WTC11 (cell line): ENCODE measurements around the gene B3GNT4. TPM values are rescaled to one million over a fixed set of nuclear protein-coding genes. Genes with fewer than 3 reads are reported as not detected.

Experiments
- ATAC-seq: fragments of 200-7000 bp; cut with Tn5 transposase; 2 replicates; pipeline ENCODE4 v1.10.0; 2021; ENCODE audit warnings: mild to moderate bottlenecking, moderate library complexity
- CTCF ChIA-PET: fragments of 300-600 bp; sonication (Branson Sonifier 250); formaldehyde crosslinking; loops from one replicate; lab custom pipeline; 2021; ENCODE audit warnings: antibody characterized with exemption; lab: Charles Lee
- POLR2A ChIA-PET: fragments of 350-600 bp; sonication (Branson Sonifier 250); formaldehyde crosslinking; loops from one replicate; lab custom pipeline; 2021; ENCODE audit warnings: antibody characterized with exemption; lab: Charles Lee
- DNase-seq: peaks from one replicate; pipeline ENCODE4 v3.0.0; 2021; ENCODE audit warnings: low spot score
- H3K27ac Mint-ChIP-seq: 2 replicates; pipeline ENCODE4 v1.8.0; 2021; ENCODE audit warnings: mixed read lengths
- H3K27me3 Mint-ChIP-seq: 2 replicates; pipeline ENCODE4 v1.8.0; 2021; ENCODE audit warnings: low read depth, mild to moderate bottlenecking, moderate library complexity, mixed read lengths
- H3K36me3 Mint-ChIP-seq: 2 replicates; pipeline ENCODE4 v1.8.0; 2021; ENCODE audit warnings: mixed read lengths
- H3K4me1 Mint-ChIP-seq: 2 replicates; pipeline ENCODE4 v1.8.0; 2022; ENCODE audit warnings: mixed read lengths
- H3K4me3 Mint-ChIP-seq: 2 replicates; pipeline ENCODE4 v1.8.0; 2021; ENCODE audit warnings: mild to moderate bottlenecking, moderate library complexity, mixed read lengths
- H3K9me3 Mint-ChIP-seq: 2 replicates; pipeline ENCODE4 v1.8.0; 2021; ENCODE audit warnings: mixed read lengths
- ATF1 ChIP-seq: sonication (generic); formaldehyde crosslinking; IDR thresholded peaks from 2 replicates; pipeline ENCODE4 v1.8.1; 2023; ENCODE audit warnings: mild to moderate bottlenecking, moderate library complexity, missing genetic modification reagents
- CREB1 ChIP-seq: sonication (generic); formaldehyde crosslinking; IDR thresholded peaks from 2 replicates; pipeline ENCODE4 v1.8.0; 2023; ENCODE audit warnings: mild to moderate bottlenecking, missing genetic modification reagents
- FOXJ3 ChIP-seq: sonication (generic); formaldehyde crosslinking; IDR thresholded peaks from 2 replicates; pipeline ENCODE4 v1.9.0; 2021; ENCODE audit warnings: missing genetic modification reagents, mild to moderate bottlenecking, borderline replicate concordance
- GRHL2 ChIP-seq: fragments of 250-450 bp; sonication (Bioruptor Pico); IDR thresholded peaks from 2 replicates; pipeline ENCODE4 v1.8.0; 2022; ENCODE audit warnings: mild to moderate bottlenecking, moderate library complexity; ENCODE audit not compliant: insufficient replicate concordance, severe bottlenecking
- GTF2I ChIP-seq: fragments of 250-450 bp; sonication (Bioruptor Pico); conservative IDR thresholded peaks from 2 replicates; pipeline ENCODE4 v1.4.0; 2021; ENCODE audit warnings: mild to moderate bottlenecking
- MXD4 ChIP-seq: fragments of 250-450 bp; sonication (Bioruptor Pico); IDR thresholded peaks from 2 replicates; pipeline ENCODE4 v1.8.0; 2021; ENCODE audit warnings: mild to moderate bottlenecking, moderate library complexity, borderline replicate concordance
- NFATC4 ChIP-seq: fragments of 250-450 bp; sonication (Bioruptor Pico); IDR thresholded peaks from 2 replicates; pipeline ENCODE4 v1.9.0; 2021; ENCODE audit warnings: mild to moderate bottlenecking
- NFYB ChIP-seq: sonication (generic); formaldehyde crosslinking; conservative IDR thresholded peaks from 2 replicates; pipeline ENCODE4 v1.8.0; 2022; ENCODE audit warnings: low read depth, missing genetic modification reagents
- NR2C2 ChIP-seq: sonication (generic); formaldehyde crosslinking; IDR thresholded peaks from 2 replicates; pipeline ENCODE4 v1.8.0; 2022; ENCODE audit warnings: mild to moderate bottlenecking, missing genetic modification reagents
- TCF7 ChIP-seq: sonication (generic); formaldehyde crosslinking; IDR thresholded peaks from 2 replicates; pipeline ENCODE4 v1.8.0; 2022; ENCODE audit warnings: mild to moderate bottlenecking, low read depth, missing genetic modification reagents, moderate library complexity
- USF2 ChIP-seq: sonication (generic); formaldehyde crosslinking; IDR thresholded peaks from 2 replicates; pipeline ENCODE4 v1.8.1; 2023; ENCODE audit warnings: mild to moderate bottlenecking, missing genetic modification reagents, moderate library complexity
- ZBTB21 ChIP-seq: sonication (generic); formaldehyde crosslinking; IDR thresholded peaks from 2 replicates; pipeline ENCODE4 v1.8.1; 2023; ENCODE audit warnings: mild to moderate bottlenecking, missing genetic modification reagents, borderline replicate concordance
- ZMAT4 ChIP-seq: fragments of 250-450 bp; sonication (Bioruptor Pico); IDR thresholded peaks from 2 replicates; pipeline ENCODE4 v1.9.0; 2021; ENCODE audit warnings: mild to moderate bottlenecking
- ZNF121 ChIP-seq: sonication (generic); formaldehyde crosslinking; IDR thresholded peaks from 2 replicates; pipeline ENCODE4 v1.8.0; 2023; ENCODE audit warnings: missing genetic modification reagents
- ZNF138 ChIP-seq: sonication (generic); formaldehyde crosslinking; conservative IDR thresholded peaks from 2 replicates; pipeline ENCODE4 v1.8.1; 2022; ENCODE audit warnings: mild to moderate bottlenecking, moderate library complexity, missing genetic modification reagents
- ZNF219 ChIP-seq: sonication (generic); formaldehyde crosslinking; IDR thresholded peaks from 2 replicates; pipeline ENCODE4 v1.8.0; 2023; ENCODE audit warnings: missing genetic modification reagents, mild to moderate bottlenecking, borderline replicate concordance
- ZNF532 ChIP-seq: fragments of 250-450 bp; sonication (Bioruptor Pico); IDR thresholded peaks from 2 replicates; pipeline ENCODE4 v1.9.0; 2021; ENCODE audit warnings: mild to moderate bottlenecking, borderline replicate concordance
- total RNA-seq: library from RNA; stranded (reverse); gene quantifications from 3 replicates; pipeline ENCODE4 v1.2.3, GENCODE V29; 2021
- TF ChIP-seq, protein P1 (sequence below): sonication (generic); formaldehyde crosslinking; IDR thresholded peaks from 2 replicates; pipeline ENCODE4 v1.8.1; 2022; ENCODE audit warnings: mild to moderate bottlenecking, moderate library complexity, missing genetic modification reagents
- TF ChIP-seq, protein P2 (sequence below): sonication (generic); formaldehyde crosslinking; IDR thresholded peaks from 2 replicates; pipeline ENCODE4 v1.8.1; 2023; ENCODE audit warnings: mild to moderate bottlenecking, moderate library complexity, missing genetic modification reagents

Gene B3GNT4
- total RNA-seq, 1 experiment from 2014 or later, result 2.0 TPM

DNA sequence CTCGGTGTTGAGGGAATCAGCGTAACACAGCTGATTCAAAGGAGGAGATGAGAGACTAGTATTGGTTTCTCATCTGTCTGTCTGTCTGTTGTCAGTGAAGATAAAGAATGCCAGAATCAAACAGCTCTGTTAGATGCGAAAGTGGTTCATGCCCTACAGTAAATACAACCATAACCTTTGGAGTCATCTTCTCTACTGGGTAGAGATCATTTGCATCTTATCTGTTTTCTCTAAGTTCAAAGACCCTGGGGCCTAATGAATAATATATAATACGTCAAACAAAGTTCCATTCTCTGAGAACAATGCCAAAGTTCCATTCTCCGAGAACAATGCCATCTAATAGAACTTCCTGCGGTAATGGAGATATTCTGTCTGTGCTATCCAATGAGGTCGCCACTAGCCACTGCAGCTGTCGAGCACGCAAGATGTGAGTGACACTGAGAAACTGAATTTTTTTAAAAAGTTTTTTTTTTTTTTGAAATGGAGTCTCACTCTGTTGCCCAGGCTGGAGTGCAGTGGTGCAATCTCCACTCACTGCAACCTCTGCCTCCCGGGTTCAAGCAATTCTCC, 36.1 kb upstream of the B3GNT4 start (continued):
- TF ChIP-seq, protein P1, sequence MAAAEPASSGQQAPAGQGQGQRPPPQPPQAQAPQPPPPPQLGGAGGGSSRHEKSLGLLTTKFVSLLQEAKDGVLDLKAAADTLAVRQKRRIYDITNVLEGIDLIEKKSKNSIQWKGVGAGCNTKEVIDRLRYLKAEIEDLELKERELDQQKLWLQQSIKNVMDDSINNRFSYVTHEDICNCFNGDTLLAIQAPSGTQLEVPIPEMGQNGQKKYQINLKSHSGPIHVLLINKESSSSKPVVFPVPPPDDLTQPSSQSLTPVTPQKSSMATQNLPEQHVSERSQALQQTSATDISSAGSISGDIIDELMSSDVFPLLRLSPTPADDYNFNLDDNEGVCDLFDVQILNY (CRISPR knock-in tag), result no peak
- TF ChIP-seq NFATC4 (CRISPR knock-in tag) (no peak), GRHL2 (CRISPR knock-in tag) (no peak), MXD4 (CRISPR knock-in tag) (no peak), ZNF532 (no peak), FOXJ3 (no peak), ZMAT4 (CRISPR knock-in tag) (no peak), ZNF219 (CRISPR knock-in tag) (no peak), ZNF121 (CRISPR knock-in tag) (no peak)

DNA sequence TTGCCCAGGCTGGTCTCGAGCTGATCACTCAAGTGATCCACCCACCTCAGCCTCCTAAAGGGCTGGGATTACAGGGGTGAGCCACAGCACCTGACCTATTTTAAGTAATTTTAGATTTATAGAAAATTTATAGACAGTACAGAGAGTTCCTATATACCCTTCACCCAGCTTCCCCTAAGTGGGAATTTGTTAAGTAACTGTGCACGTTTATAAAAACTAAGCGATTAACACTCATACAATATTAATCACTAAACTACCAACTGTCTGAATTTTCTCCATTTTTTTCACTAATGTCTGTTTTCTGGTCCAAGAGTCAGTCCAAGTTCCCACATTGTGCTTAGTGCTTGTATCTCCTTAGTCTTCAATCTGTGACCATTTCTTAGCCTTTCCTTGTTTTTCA, 35.0 kb upstream of the B3GNT4 start:
- H3K4me3 Mint-ChIP-seq, result no peak overlapping the region
- H3K27ac Mint-ChIP-seq, result no peak overlapping the region
- ATAC-seq (no peak), DNase-seq (no peak)
- ChIA-PET POLR2A (no interaction called here), CTCF (interaction anchor here (1.0 kb wide), 1 partner anchor 10 kb away, joined by 4 read pairs; no protein-coding TSS in a partner anchor)
- 0 out of 2 replicates have a peak, but pooled peaks cover 2% of the 10 kb centered on the region for H3K4me1 Mint-ChIP-seq
- TF ChIP-seq GTF2I (CRISPR knock-in tag) (no peak), ATF1 (CRISPR knock-in tag) (no peak), ZNF532 (no peak), TCF7 (CRISPR knock-in tag) (no peak), ZNF138 (CRISPR knock-in tag) (no peak)
- H3K9me3 Mint-ChIP-seq, result no peaks in the 10 kb centered on the region
- no peaks in the 10 kb centered on the region for H3K27me3 Mint-ChIP-seq
- H3K36me3 Mint-ChIP-seq, result no peaks in the 10 kb centered on the region

GRCh38 chr12:122171399-122171798, 32.1 kb upstream of the B3GNT4 start:
- ATAC-seq (no peak), DNase-seq (no peak)
- H3K27me3 Mint-ChIP-seq, result no peaks in the 10 kb centered on the region
- no peak overlapping the region for H3K27ac Mint-ChIP-seq
- CTCF ChIA-PET, result no interaction called here
- POLR2A ChIA-PET, result no interaction called here
- H3K4me1 Mint-ChIP-seq, result no peaks in the 10 kb centered on the region
- H3K36me3 Mint-ChIP-seq, result no peaks in the 10 kb centered on the region
- H3K9me3 Mint-ChIP-seq, result no peaks in the 10 kb centered on the region
- no peak overlapping the region for H3K4me3 Mint-ChIP-seq
- TF ChIP-seq ZBTB21 (no peak), NFYB (CRISPR knock-in tag) (no peak), ZNF138 (CRISPR knock-in tag) (no peak), CREB1 (CRISPR knock-in tag) (no peak), NR2C2 (CRISPR knock-in tag) (no peak), USF2 (no peak)
- TF ChIP-seq, protein P2, sequence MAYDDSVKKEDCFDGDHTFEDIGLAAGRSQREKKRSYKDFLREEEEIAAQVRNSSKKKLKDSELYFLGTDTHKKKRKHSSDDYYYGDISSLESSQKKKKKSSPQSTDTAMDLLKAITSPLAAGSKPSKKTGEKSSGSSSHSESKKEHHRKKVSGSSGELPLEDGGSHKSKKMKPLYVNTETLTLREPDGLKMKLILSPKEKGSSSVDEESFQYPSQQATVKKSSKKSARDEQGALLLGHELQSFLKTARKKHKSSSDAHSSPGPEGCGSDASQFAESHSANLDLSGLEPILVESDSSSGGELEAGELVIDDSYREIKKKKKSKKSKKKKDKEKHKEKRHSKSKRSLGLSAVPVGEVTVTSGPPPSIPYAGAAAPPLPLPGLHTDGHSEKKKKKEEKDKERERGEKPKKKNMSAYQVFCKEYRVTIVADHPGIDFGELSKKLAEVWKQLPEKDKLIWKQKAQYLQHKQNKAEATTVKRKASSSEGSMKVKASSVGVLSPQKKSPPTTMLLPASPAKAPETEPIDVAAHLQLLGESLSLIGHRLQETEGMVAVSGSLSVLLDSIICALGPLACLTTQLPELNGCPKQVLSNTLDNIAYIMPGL, result no peak
